RPMI8226 (cell line): Measurements from ENCODE around the gene DVL1.

Experiments
- DNase-seq: peaks from one replicate; pipeline ENCODE4 v3.0.0-alpha.2; 2015

DVL1 gene

DNA sequence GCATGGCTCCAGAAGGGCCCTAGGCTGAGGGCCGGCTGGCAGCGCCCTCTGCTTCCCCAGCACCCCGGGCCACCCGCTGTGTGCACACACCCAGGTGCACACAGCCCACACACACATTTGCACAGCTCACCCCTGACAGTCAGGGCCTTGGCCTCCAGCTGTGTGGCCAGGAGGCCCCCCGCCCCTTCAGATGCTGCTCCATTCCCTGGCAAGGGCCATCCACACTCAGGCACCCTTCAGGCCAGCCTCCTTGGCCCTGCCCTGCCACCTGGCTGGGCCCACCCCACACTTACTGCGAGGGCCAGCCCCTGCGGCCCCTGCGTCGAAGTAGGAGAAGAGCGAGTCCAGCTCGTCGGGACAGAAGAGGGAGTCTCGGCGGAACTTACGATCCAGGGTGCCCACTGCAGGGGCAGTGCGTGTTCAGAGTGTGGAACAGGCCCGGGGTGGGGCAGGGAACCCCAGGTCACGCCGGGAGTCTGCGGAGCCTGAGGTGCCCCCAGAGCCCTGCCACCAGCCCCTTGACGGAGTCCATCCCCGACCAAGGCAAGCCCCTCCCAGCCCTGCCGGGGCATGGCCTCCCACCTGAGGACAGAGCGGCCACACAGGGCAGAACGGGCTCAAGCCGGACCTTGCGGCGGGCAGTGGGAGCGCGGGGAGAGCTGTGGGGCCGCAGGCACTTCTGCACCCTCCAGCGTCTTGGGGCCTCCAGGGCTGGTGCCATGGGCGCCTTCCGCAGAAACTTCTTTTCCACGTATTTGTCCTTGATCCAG lies 53.9 kb downstream of the DVL1 start:
- DNase-seq = no peak

DNA sequence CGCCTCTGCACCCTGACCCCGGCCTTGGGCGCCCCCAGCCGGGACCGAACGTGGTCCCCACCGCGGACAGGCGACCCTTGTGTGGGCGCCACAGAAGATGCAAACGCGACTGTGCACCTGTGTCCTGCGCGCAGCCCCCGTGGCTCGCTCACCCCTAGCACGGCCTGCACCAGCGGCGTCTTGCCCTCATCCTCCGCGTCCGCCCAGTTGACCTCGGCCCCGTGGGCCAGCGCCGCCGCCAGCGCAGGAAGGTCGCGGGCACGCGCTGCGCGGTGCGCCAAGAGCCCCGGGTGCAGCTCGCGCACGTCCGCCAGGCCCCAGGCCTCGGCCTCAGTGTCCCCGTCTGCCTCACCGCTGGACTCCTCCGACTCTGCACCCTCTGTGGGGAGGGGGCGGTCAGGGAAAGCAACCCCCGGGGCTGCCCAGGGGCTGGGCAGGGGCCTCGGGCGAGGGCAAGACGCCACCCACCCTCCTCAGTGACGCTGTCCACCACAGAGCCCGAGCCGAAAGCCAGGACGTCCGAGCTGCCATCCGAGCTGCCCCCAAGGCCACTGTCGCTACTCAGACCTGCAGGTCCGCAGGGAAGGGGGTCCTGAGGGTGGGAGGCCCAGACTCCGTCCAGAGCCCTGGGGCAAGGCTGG lies 54.8 kb downstream of the DVL1 start:
- DNase-seq = no peak

DNA sequence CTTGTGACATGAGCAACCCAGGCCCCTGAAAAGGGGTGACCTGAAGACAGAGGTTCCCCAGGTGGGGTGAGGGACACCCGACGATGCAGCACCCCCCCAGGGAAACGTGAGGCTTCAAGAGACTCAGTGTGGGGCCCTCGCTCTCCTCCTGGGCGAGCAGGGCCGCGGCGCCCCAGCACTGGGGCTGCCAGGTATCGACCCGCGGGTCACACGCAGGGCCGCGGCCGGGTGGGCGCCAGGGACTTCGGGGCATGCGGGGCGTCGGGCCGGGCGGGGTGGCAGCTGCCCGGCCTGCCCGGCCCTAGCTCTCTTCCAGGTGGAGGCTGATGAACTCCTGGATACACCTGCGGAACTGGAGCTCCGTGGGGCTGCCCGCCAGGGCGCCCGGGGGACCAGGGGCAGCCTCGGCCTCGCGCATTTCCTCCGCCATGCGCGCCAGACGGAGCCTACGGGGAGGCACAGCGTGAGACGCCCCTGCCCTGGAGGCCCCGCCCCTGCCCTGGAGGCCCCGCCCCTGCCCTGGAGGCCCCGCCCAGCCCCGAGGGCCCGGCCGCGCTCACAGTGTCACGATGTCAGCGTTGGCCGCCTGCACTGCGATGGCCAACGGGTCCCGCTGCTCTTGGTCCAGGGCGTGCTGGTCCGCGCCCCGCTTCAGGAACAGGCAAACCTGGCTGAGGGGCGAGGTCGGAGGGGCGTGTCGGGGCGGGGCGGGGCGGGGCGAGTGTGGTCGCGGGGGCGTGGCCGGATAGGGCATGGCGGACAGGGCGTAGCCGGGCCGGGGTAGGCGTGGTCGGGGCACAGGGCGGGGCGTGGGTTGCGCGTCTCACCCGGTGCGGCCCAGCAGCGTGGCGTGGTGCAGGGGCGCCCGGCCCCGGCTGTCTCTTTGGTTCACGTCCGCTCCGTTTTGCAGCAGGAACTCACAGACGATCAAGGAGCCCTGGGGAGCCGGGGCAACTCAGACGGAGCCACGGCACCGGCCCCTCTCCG lies 55.7 kb downstream of the DVL1 start:
- no peak for DNase-seq

DNA sequence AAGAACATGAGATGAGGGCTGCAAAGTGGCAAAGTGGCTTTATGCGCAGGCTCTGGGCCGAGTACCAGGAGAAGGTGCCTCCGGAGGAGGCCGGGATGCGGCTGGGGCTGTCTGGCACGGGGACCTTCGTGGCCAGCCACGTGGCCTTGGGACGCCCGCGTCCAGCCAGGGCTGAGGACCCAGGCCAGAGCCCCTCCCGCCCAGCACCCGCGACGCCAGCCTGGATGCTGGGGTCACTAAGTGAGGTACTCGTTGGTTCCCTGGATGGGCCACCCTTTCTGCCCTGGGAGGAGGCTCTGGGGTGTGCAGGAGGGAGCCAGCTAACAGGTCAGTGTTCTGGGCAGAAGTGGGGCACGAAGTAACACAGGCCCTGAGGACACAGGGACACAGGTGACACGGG lies 56.4 kb downstream of the DVL1 start:
- DNase-seq = no peak

DNA sequence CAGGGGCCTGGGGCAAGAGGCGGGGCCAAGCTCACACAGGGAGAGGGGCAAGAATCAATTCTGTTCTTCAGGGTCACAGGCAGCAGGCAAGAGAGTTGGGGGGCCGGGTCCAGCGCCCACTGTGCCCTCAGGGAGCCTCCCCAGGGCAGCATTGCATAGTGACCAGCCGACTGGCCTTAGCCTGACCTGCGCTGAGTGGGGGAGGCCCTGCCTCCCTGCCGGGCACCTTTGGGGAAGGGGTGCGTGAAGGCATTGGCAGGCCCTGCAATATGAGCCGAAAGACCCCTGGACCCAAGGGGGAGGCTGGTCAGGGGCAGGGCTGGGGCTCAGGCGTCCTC lies 56.8 kb downstream of the DVL1 start:
- DNase-seq = no peak

DNA sequence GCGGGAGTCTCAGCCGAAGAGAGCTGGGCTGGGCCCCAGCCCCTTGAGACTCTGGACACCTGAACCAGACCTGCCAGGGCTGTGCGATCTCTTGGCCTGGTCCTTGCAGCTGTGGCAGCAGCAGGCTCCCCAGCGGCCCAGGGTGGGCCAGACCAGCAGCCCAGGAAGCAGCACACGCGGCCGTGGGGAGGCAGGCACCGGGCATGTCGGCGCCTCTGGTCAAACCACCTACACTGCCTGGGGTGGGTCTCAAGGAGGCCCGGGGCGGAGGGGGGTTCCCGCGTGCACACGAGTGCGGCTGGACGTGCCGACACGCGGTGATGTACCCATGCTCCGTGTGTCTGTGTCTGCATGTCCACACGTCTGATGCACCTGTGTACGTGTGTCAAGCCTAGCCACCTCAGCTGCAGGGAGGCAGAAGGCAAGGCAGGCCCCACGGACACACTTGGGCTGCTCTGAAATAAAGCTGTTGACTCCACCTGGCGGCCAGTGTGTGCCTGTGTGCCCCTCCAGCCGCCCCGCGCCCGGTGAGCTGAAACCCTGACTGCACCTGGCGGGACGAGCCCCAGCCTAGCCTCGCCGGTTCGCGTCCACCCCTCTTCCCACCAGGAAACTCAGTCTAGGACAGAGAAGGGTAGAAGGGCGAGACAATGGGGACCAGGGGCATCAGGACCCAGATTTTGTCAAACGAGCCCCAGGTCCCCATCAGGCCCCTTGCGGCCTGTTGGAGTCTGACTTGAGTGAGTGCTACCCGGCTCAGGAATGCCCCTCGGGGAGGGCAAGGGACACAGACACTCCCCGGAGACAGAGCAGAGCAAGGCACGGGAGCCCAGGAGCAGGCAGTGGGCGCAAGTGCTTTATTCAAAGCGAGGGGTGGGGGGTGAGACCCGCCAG lies 57.4 kb downstream of the DVL1 start:
- peak; percentile 95 for DNase-seq

DNA sequence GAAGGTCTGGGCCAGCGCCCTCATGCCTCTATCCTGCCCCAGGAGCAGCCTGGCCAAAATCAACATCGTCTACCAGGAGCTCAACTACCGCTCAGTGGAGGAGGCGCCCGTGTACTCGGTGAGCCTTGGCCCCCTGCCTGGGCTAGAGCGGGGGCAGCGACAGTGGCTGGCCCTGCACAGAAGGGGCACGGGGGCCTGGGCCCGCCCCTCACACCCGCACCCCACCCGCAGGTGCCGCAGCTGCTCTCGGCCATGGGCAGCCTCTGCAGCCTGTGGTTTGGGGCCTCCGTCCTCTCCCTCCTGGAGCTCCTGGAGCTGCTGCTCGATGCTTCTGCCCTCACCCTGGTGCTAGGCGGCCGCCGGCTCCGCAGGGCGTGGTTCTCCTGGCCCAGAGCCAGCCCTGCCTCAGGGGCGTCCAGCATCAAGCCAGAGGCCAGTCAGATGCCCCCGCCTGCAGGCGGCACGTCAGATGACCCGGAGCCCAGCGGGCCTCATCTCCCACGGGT lies 58.1 kb downstream of the DVL1 start:
- DNase-seq = peak; percentile 83

DNA sequence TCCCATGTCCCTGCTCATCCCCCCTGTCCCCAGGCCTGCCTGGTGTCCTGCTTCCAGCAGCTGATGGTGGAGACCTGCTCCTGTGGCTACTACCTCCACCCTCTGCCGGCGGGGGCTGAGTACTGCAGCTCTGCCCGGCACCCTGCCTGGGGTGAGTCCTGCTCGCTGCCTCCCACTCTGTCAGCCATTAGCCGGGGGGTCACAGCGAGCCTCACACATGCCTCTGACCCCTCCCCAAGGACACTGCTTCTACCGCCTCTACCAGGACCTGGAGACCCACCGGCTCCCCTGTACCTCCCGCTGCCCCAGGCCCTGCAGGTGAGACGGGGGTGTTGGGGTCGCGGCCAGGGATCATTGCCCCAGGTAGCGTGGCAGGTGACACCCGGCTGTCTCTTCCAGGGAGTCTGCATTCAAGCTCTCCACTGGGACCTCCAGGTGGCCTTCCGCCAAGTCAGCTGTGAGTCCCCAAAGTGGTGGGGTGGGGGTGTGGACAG lies 58.9 kb downstream of the DVL1 start:
- peak; percentile 84 for DNase-seq

DNA sequence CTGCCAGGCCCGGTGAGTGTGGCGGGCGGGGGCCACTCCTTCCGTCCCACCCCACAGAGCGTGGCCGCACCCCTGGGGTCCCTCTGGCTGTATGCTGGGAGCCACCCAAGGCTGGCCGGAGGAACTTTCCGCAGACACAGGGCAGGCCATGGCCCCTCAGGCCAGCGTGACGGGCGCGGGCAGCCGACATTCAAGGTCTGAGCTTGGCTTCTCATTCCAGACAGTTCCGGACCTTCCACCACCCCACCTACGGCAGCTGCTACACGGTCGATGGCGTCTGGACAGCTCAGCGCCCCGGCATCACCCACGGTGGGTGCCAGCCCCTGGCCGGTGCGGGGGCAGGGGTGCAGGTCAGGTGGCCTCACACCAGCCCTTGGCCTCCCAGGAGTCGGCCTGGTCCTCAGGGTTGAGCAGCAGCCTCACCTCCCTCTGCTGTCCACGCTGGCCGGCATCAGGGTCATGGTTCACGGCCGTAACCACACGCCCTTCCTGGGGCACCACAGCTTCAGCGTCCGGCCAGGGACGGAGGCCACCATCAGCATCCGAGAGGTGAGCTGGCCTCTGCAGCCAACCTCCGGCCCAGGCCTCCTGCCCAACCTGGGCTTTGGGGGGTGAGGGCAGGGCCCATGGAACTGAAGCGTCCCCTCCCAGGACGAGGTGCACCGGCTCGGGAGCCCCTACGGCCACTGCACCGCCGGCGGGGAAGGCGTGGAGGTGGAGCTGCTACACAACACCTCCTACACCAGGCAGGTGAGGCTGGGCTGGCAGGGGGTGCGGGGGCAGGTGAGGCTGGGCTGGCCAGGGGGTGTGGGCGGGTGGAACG lies 61.7 kb downstream of the DVL1 start:
- DNase-seq = no peak

DNA sequence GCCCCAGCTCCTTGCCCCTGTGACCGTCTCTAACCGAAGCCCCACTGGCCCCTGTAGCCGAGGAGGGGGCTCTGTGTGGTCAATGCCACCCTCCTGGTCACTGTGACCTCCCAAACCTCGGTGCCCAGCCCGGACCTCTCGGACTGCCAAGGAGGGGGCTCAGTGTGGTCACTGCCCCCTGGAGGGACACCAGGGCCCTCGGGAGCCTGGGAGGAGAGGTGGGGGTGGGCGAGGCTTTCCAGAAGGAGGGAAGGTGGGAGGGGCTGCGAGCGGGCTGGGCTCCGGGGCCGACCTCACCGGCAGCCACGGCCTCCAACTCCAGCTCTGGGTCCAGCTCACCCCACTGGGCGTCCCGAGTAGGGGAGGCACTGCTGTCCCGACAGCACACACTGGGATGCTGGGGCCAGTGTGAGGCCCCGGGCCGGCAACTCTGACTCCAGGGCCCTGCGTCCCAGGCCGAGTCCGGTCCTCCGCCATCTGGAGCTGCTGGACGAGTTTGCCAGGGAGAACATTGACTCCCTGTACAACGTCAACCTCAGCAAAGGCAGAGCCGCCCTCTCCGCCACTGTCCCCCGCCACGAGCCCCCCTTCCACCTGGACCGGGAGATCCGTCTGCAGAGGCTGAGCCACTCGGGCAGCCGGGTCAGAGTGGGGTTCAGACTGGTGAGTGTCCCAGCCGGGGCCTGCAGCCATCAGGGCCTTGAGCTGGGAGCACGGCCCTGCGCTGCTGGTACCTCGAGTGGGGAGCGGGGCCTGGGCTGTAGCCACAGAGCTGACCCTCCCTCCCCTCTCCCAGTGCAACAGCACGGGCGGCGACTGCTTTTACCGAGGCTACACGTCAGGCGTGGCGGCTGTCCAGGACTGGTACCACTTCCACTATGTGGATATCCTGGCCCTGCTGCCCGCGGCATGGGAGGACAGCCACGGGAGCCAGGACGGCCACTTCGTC lies 62.6 kb downstream of the DVL1 start:
- DNase-seq = no peak

DNA sequence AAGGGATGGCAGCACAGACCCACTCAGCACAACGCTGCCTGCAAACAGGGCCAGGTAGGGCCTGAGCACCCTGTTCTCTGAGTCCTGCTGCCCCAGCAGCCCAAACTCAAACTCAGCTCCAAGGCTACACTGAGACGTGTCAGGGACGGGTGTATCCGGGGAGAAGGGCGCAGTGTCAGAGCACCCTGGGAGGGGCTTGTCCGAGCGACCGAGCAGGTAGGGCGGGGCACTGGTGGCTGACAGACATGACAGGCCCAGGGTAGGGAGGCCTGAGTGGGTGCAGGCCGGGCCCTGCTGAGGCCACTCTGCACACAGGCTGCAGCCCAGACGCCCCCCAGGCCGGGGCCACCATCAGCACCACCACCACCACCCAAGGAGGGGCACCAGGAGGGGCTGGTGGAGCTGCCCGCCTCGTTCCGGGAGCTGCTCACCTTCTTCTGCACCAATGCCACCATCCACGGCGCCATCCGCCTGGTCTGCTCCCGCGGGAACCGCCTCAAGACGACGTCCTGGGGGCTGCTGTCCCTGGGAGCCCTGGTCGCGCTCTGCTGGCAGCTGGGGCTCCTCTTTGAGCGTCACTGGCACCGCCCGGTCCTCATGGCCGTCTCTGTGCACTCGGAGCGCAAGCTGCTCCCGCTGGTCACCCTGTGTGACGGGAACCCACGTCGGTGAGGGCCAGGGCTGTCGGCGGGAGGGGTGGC lies 63.5 kb downstream of the DVL1 start:
- no peak for DNase-seq
